Stimulated activated CD8-positive, alpha-beta memory T cell treated with anti-CD3 and anti-CD28 coated beads, Interleukin-12 subunit alpha, Interleukin-12 subunit beta, amount 100 ng/mL, for 1 hour (primary cell): ENCODE data around the gene THAP12.
"Not testable (repeated sequence)": the region's sequence is repeated elsewhere in the genome, so short reads cannot be mapped to it uniquely, and the experiment has no call there.

Experiments used
- DNase-seq: peaks from one replicate; pipeline ENCODE4 v3.0.0-alpha.2; 2020; ENCODE audit warnings: low read depth

Gene THAP12

DNA sequence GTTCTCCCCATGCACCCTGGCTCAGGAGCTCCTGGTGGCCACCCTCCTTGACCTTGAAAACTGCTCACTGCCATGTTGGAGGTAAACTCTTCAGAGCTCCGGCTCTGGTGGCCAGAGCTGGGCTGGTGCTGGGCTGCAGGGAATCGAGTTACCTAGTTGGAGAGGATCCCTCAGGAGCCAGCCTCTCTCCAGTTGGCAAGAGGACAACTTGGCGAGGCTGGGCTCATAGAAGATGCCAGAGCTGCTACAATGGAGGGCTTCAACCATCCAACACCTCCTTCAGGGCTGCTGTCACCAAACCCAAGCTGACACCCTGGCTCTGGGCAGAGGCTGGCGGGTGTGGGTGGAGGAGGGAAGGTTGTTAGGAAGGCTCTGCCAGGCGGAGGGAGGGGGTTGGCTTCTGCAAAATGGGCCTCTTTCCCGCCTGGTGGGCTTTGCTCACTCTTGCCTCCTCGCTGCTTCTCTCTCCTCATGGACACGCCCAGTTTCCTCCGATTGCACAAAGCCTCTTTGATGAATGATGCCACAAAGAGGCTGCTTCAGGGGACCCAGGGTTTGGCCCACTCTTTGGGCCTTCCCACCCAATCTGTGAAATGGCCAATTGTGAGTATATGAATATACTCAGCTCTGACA, 53.1 kb downstream of the THAP12 start:
- no peak for DNase-seq

DNA sequence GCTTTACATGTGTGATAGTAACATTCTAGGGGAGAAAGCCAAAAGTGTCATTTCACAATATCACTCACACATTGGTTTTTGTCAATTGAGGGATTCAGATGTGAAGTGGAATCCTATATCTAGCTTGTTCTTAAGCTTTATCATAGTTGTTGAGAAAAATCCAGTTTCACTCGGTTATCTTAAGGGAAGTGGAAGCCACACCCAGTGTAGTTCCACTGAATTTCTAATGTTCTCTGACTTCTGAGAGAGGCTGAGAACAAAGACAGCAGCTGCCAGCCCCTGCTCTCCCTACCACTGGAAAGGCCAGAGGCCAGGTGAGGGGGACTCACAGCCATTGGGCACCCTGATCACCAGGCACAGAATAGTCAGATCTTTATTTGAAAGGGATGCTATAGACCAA, 53.7 kb downstream of the THAP12 start:
- no peak for DNase-seq

DNA sequence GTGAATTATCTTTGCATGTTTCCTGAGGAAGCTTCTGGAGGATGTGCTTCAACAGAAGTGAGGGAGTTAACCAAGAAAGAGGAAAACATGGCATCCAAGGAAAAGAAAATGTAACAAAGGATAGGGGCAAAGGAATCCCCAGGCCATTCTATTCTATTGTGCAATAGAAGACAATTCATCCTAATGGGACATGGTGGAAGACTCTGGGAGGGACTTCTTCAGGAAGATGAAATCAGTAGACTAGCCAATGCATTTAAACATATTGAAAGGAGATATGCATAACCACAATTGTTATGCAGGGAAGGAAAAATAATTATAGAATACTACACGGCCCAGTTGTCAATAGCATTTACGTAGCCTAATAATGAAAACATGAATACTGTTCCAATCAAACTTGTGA, 55.7 kb downstream of the THAP12 start:
- no peak for DNase-seq

DNA sequence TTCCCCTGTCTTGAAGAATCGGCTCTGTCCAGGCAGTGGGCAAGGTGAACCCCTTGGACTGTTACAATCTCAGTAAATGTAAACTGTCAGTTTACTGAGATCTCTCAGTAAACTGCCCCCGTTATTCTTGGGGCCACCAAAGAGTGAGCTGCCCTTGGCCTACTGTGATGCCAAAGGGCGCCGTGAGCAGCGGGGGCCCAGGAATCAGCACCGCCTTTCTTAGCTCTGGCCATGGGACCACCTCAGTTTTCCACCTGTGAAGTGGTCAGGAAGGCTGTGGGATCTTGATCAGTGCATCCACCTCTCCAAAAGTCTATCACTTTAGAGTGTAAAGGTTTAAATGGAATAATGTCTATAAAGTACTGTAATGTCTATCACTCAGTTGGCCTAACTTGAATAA, 57.1 kb downstream of the THAP12 start:
- DNase-seq = no peak

DNA sequence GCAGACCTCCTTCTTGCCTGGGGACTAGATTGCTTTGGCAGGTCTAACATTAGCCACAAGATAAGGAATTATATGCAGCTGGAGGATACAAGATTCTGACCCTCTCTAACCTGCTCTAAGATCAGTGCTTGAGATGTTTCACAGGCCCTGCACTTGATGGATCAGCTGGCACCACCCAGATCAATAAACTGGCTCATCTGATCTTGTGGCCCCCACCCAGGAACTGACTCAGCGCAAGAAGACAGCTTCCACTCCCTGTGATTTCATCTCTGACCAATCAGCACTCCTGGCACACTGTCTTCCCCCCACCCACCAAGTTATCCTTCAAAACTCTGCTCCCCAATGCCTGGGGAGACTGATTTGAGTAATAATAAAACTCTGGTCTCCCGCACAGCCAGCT, 57.6 kb downstream of the THAP12 start:
- not testable (repeated sequence) for DNase-seq

DNA sequence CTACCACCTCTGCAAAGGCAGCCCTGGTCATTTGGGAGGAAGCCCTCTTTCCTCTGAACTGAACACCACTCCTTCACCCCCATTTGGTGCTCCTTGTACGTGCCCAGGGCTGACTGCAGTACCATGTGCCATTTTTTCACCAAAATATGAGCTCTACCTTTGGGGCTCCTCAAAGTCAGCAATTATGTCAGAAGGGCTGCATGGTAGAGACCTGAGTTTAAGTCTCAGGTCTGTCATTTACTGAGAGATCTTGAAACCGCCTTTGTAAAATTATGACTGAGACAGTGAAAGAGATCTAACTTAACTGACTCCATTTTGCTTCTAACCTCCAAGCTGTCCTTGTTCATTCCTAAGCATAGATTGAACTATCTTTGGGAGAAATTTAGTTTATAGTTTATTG, 58.0 kb downstream of the THAP12 start:
- DNase-seq = no peak

DNA sequence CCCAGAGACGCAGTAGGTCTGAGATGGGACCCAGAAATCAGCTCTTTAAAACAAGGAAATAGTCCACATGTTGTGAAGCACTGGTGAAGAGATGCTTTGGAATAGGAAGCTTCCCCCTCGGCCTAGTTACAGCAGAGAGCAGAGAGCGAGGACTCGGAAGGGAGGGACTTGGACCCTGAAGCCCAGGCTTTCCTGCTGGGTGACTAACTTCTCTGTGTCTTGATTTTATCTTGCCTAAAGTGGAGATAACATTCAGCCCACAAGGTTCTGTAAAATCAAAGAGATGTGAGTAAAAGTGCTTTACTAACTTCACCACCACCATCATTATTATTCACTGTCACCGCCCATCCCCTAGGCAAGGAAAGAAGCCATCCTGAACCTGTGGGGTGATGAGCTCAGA, 58.4 kb downstream of the THAP12 start:
- no peak for DNase-seq

DNA sequence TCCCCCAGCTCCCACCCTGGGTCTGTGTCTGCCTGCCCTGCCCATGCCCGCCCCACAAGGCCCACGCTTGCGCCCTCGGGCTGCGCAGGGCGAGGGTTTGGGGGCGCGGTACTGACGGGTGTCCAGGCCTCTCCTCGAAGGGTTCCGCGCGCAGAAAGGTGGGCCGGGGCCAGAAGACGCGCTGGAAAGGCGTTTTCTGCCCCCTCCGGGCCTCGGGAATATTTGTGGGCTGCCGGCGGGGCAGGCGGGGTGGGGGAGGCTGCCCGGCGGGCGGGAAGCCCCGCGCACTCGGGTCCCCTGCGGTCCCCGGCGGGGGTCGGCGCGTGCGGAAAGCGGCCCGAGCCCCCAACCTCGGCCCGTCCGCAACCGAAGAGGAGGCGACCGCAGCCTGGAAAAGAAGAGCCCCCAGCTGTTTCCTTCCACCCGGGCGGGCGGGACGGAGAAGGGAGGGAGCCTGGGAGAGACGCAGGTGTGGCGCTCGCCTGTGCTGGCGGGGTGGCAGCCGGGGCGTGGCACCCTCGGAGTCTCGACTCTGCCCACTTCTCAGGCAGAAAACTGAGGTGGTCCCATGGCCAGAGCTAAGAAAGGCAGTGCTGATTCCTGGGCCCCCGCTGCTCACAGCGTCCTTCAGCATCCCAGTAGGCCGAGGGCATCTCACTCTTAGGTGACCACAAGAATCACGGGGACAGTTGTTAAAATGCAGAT, 59.0 kb downstream of the THAP12 start:
- DNase-seq = no peak

DNA sequence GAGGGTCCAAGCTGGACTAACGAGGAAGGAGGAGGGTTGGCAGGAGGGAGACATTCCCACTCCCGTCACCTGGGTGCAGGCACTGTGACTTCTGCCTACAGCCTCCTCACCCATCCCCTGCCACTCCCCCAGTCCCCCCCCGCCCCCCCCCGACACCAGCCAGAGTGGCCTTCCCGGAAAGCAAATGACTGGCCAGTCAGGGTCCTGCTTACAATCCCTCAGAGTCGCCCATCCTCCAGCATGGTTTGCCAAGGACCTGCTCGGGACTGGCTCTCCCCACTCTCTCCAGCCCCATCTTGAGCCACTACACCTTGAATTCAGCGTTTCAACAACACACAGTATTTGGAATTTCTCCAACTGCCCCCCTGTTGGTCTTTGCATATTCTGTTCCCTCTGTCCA, 59.6 kb downstream of the THAP12 start:
- no peak for DNase-seq

DNA sequence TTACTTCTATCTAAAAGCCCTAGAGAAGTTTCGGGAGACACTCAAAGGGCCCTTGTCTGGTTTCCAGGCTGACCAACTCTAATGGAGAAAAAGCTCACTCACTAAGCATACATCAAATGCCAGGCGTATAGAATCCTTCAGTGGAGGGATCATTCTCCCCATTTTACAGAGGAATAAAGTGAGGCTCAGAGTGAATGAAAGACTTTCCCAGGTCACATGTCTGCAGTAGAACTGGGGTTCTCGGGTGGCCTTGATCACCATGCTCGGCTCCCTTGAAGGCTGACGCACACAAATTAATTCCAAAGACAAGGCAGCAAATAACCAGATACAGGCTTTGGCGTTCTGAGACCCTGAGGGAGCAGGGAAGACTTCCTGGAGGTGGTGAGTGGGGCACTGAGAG, 60.0 kb downstream of the THAP12 start:
- no peak for DNase-seq

DNA sequence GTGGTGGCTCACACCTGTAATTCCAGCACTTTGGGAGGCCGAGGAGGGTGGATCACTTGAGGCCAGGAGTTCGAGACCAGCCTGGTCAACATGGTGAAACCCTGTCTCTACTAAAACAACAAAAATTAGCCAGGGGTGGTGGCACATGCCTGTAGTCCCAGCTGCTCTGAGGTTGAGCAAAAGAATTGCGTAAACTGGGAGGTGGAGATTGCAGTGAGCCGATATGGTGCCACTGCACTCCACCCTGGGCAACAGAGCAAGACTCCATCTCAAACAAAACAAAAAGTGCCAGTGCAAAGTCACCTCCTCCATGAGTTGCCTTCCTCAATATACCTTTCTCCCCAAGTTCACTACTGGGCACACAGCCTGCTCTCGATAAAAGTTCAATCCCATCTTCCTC, 61.1 kb downstream of the THAP12 start:
- not testable (repeated sequence) for DNase-seq

DNA sequence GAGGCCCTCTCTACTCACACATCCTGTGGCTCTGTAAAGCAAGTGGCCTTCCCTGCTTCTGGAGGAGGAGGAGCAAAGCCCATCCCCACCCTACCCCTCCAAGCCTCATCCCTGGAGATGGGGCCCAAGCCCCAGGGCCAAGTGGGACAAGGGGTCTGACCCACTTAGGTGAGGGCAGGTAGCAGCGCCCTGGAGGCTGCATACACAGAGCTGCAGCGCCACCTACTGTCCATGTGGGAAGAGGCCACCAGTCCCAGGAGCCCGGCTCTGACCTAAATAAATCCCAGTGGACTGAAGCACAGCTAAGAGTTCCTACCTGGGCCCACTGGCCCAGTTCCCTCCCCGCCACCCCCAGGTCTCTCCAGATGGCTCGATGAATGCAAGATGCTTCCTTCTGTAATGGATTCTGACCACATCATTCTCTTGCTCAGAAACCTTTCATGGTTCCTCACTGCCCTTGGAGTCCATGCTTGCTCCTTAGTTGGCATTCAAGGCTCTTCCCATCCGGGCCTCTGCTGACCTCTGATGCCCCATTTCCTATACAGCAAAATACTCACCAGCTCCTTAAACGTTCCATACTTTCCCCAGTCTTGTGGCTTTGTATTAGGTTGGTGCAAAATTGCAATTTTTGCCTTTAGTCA, 62.1 kb downstream of the THAP12 start:
- peak; percentile 79 for DNase-seq

DNA sequence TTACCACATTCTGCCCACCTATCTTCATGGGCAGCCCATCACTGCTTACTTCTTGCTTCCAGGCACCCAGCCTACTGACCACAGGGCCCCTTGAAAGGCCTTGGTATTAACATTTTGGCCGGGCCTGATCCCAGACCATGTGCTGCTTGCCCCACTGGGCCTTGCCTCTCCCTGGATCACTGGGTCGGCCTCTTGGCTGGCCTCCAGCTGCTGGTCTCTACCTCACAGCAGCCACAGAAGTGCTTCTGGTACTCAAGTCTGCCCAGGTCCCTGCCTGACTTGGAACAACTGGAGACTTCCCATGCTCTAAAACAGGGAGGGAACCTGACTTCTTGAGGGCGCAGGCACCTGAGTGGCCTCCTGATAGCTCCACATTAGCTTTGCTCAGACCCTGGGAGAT, 63.6 kb downstream of the THAP12 start:
- DNase-seq = no peak

DNA sequence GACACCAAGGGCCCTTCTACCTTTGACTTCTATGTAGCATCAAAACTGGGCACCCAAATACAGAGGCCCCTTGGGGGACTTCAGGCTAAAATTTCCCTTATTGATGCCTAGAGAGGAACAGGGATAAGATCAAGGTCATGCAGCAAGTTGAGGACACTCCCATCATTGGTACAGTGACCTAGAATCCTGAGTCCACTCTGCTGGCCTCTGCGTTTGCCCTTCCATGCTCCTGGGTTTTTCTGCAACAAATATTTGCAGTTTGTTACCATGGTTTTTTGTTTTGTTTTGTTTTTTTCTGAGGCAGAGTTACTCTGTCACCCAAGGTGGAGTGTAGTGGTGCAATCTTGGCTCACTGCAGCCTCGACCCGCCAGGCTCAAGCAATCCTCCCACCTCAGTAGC, 64.2 kb downstream of the THAP12 start:
- no peak for DNase-seq

DNA sequence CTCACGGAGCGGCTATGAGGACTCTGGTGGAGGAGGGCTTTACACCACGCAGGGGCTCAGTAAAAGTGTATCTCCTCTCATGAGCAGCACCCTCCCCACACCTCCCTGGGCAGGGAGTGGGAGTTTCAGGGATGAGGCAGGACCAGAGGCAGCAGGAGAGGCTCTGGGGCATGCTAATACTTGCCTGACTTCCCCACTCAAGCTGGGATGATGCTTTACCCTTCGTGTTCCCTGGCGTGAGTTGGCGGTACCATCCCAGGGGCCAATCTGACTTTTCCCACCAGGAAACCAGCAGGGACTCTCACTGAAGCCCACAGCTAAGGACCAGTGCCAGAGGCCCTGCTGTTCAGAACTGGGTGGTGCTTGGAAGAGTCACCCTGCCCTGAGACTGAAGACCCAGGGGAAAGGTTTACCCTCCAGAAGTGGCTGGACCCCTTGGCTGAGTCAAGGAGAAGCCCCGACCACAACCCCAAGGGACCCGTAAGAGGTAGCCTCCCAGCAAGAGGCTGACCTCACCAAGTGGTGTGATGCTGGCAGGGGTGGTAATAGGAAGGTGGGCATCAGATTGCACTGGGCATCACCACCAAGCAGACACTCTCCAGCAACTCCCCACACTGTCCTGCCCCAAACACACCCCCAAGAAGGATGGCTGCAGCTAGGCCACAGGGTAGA, 65.6 kb downstream of the THAP12 start:
- DNase-seq = no peak

DNA sequence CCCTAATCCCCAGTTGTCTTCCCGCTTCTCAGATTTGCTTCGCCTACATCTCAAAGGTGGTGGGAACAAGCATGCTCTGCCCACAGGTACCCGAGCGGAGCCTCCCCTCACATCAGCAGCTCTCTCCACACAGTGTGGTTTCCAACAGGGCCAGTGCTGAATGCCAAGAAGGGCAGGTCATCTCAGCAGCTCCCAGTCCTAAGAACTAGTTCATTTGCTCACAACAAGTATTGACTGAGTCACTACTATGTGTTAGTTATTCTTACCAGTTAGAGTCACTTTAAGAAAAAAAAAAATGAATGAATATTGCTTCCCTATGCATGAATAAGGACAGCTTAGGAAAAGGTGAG, 66.2 kb downstream of the THAP12 start:
- DNase-seq = no peak

DNA sequence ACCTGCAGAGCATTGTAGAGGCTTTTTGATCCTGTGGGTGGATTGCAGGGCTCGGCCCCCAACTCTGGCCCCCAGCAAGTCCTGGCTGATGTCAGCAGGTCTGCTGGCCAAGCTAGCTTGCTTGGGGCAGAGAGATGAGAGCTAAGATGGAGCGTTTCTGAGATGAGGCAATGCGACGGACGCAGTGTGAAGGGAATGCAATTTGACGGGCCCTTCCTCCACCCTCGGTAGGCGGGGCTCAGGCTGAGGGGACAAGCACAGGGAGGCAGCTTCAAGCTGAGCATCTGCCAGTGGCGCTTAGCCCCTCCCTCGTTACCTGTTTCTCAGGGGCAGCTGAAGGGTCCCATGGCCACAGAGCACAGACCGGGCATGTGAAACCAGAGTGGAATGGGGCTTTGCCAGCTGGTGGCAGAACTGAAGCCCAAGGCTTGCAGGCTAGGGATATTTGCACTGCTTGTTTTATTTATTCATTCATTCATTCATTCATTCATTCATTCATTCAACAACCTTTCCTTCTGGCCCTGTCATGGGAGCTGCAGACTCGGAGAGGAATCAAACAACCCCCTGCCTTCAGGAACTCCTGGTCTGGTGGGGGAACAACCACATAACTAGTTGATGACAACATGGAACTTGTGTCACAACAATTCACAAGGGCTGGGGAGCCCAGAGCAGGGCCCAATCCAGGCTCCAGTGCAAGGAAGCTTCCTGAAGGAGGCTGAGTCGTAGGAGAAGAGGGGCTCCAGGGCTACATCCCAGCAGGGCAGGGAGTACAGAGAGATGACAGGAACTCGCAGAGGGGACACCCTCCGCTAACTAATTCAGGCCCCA, 66.8 kb downstream of the THAP12 start:
- DNase-seq = no peak

DNA sequence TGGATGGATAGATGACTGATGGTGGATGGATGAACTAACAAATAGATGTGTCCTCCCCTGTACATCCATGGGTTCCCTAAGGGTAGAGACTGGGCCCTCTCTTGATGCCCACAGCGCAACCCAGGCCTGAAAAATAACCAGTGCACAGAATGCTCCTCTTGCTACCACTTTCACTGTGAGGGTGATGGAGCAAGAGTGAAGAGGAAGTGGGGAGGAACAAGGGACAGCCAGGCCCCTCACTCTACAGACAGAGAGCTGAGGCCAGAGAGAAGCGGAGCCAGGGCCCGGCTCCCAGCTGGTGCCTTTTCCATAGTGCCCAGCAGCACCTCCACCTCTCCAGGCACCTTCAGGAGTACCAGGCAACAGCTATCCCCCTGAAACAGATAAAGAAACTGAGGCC, 67.7 kb downstream of the THAP12 start:
- DNase-seq = no peak

DNA sequence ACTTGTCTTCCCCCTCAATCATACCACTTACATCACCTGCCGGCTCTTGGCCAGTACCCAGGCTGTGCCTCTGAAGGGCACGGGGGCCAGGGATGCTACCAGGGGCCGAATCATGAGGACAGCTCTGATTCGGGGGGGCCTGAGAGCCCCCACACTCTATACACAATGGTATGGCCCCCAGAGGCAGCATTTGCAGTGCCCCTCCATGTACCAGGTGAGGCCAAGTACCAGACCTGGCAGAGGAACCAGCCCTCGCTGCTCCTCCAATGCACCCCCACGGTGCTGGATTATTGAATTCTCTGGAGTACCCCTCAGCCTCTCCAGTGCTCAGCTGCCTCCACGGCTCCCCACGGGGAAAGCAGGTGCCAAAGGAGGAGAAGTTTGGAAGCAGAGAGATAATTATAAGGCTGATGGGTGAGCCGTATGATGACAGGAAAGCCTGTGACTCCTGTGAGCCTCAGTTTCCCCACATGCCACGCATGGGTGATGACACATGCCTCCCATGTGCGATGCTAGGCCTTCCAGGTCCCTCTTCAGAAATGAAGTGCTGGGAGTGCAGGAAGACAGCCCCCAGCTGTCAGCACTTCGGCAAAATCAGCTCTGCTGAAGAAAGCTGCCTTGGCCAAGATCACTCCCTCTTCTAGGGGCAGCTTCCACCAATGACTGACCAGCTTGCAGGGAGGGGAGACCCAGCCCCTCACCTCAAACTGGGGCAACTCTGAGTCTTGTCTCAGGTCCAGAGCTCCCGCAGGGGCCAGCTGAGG, 69.9 kb downstream of the THAP12 start:
- DNase-seq = no peak

DNA sequence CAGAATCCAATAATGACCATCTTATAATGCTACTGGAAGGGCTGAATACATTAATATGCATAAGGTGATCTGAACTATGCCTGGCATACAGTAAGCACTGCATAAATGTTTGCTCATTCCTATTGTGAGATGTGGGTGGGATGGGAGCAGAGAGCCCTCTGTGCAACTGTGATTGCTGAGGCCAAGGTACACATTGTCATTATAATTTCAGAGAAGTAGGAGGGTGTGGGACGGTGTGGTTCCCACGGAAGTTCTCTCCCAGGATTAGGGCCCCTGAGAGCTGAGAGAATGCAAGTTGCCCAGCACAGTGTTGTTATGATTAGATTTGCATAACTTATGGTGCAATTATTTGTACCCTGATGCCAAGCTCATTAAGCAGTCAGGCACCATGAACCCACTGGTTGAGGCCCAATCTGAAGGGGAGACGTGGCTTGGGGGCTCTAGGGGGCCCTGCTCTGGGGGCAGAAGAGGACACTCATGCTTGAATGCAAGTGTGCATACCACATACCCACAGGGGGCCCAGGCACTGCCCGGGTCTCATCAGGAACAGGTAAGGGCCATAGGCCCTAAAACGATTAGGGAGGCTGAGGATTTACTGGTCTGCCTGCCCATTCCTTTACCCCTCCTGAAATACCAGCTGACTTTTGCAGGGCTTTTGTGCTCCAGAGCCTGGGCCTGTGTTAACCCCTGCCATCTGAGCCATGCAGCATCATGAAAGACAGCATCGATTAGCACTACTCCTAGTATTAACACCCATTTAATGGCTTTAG, 72.8 kb downstream of the THAP12 start:
- DNase-seq = no peak

DNA sequence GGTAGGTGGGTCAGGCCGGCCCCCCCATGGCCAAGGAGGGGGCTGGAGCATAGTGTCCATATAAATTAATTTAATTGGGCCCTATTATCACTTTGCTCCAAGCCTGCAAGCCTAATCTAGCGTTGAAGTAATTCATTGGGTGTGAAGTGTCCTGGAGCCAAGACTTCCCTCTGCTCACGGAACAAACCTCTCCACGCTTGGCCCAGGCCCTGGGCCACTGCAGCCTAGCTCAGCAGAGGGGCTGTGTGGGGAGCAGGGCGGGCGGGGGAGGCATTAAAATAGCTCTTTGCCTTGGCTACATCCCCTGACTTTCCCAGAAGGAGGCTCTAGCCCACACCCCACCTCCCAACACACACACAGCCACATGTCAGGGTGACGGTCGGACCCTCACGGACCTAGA, 73.5 kb downstream of the THAP12 start:
- DNase-seq = no peak
